GM21381 (cell line): ENCODE results near the gene ERCC5.

Experiments used
- ATAC-seq: cut with Tn5 transposase; IDR thresholded peaks from one replicate; pipeline ENCODE4 v1.9.1; 2021; ENCODE audit warnings: mild to moderate bottlenecking, moderate library complexity; ENCODE audit not compliant: unreplicated experiment

Gene ERCC5

GRCh38 chr13:102845630-102846260 is at the start of gene ERCC5:
ERCC5 (plus strand) TSS chr13:102846032; CDS start chr13:102846267, 235 bp downstream.
- ATAC-seq = peak; percentile 83

DNA sequence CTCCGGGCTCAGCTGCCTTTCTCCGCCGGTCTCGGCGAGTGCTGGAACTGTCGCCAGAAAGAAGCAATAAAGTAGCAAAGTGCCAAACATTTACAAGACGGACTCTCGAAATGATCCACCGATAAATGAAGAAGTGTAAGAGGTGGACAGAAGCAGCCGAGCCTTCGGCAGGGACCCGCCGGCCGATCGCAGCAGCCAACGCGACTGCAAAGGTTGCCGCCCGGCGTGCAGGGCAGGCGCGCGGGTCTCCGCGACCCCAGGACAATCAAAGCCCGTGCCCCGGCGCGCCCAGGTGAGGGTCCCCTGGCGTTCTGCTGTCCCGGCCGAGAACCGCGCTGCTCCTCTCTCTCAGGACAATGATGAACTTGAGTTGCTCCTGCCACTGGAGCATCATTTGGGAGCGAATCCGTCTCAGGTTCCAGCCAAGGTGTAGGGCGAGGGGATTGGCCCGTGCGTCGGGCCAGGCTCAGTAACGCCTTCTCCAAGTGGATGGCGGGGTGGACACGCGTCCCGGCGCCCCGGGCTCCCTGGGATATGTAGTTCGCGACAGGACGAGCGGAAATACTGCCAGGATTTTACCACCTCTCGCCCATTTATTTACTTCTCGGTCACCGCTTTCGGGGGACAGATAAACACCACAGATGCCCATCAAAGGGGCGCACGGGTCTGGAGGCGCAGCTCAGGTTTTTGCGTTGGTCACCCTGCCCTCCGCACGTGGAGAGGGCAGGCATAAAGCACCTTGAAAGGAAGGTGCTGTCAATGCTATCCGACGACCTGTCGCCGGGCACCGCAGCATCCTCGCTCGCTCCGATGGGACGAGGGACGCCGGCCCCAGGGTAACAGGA is 47.0 kb upstream of the ERCC5 start, which contains the start of the genes BIVM and POGLUT2:
Gene BIVM (plus strand): TSS at position 539 of the 845 bp plus-strand sequence. CDS start 8,149 bp downstream, outside the sequence.
Gene POGLUT2 (minus strand): TSS at position 396 of the 845 bp plus-strand sequence. CDS start 306 bp downstream, at position 90.
- ATAC-seq = peak; percentile 85

DNA sequence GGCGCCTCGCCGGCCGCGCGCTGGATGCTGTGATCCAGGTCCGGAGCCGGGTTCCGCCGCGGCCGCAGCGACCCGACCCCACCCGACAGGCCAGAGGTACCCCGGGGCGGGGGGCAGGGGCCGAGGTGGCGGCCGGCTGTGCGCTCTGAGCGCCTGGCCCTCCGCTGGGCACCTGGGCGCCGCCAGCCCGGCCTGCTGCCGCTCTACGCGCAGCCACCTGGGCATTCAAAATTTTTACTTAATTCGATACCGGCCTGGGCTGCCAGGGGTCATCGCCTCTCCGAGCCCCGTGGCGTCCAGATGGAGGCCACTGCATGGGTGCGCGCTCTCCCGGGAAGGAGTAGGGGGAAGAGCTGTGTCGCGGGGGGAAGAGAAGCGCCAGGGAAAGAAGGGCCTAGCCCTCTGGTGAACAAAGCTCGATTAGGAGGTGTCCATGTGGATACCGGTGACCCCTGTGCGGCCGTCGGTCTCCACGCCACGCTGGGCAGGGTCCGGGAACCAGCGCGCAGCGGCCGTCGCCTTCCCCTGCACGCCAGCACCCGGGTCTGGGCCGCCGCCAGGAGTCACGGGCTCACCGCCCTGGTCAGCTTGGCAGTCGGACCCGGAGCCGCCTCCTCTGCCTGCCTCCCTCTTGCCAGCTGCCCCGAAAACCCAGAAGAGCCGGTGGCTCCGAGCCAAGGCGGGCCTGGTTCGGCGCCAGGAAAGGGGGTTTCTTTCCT is 46.2 kb upstream of the ERCC5 start:
- ATAC-seq = peak; percentile 5

- ATAC-seq = peak; percentile 74
Observed at GRCh38 chr13:102800145-102801041, 45.4 kb upstream of the ERCC5 start.

DNA sequence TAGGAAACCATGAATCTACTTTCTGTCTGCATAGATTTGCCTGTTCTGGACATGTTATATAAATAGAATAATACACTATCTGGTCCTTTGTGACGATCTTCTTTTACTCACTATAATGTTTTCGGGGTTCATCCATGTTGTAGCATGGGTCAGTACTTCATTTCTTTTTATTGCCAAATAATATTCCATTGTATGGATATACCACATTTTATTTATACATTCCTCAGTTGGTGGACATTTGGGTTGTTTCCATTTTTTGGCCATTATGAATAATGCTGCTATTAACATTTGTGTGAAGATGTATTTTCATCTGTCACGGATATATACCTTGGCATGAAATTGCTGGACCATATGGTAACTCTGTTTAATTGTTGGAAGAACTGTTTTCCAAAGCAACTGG is 40.2 kb upstream of the ERCC5 start:
- no peak for ATAC-seq

DNA sequence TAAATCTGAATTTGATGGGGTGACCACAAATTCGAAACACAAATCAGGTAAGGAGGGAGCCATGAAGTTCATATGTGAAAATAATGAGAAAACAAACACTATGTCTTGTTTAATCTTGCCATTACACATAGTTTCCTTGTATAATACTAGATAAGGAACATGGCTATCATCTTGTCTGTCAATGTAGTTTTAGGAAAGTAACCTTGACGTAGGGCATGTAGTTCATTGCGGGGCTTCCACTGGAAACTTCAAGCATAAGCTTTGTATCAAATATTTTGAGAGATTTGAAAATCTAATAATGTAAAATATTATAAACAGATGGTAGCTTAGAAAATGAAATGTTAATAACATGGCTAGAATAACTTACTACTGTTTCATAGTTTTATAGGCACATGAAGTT is 38.1 kb upstream of the ERCC5 start:
- no peak for ATAC-seq

DNA sequence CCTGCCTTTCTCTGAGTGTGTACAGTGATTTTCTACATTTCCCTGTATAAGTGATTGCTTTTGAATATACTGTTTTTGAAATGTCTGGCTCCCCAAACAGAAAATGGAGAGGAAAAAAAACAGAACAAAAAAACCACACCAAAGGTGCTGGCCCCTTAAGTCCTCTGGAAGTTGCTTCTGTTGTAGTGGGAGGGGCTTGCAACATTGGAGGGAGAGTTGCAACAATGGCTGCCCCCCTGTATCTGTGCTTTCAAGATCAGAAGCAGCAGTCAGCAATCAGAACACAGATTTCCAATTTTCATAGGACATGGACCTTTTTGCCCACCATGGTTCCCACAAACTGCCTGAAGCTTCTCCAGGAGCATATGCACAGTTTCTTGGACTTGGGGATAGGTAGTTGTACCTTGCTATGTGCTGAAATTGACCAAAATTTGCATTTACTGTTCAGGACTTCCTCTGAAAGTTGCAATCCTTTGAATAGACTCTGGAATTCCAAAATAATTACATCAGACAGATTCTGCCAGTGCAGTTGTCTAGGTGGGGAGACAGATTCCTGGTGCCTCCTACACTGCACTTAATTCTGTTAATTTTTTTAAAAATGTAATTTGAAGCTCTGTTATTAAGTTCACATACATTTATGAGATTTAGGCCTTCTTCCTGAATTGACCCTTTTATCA is 33.1 kb upstream of the ERCC5 start:
- no peak for ATAC-seq

DNA sequence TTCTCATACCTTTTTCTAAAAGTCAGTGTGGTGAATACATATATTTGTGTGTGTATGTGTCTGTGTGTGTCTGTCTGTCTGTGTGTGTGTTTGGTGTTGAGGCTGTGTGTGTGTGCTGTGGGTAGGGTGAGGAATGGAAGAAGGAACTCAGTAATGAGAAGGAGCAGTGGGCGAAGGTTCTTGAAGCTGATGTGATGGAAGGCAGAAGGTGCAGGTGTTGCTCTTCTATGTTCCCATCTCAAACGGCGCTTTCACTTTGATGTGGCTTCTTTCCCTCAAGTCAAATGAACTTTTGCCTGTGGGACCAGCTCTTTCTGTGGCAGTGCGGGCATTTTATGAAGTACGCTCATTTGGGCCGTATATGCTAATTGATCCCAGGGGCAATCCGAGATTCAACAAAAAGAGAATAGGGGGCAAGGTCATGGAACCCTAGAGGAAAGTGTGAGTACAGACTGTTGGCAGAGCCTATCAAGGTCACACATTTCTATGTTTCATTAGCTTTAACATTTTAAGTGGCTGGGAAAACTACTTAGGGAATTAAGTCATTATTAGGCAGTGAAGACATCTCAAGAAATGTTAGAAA is 31.7 kb upstream of the ERCC5 start:
- no peak for ATAC-seq

DNA sequence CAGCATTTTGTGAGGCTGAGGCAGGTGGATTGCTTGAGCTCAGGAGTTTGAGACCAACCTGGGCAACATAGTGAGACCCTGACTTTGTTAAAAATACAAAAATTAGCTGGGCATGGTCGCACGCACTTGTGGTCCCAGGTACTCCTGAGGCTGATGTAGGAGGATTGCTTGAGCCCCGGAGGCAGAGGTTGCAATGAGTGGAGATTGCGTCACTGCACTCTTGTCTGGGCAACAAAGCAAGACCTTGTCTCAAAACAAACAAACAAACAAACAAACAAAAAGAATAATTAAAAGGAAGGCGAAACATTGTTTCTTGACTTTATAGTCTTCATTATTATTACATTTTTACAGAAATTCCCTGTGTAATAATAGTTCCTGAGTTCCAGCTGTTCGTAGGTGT is 31.0 kb upstream of the ERCC5 start:
- ATAC-seq = no peak

DNA sequence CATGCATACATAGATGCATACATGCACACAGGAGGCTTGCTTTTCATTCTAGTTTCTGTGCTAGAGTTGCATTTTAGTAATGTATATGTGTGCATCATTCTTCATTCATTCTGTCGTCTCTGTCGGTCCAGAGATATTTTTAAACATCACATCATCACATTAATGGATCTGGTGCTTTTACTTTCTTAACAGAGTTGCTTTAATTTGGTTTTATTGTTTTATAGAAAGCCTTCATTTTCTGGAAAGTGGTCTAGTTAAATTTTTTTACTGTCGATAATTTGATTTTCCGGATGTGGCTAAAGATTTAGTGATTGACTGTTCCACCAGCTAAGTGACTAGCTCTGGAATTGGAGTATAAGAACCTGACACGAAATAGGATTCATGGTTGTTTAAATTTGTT is 30.0 kb upstream of the ERCC5 start:
- ATAC-seq = no peak

GRCh38 chr13:102816708-102817107 is 29.1 kb upstream of the ERCC5 start:
- ATAC-seq = no peak

- ATAC-seq = no peak
Observed at GRCh38 chr13:102817241-102817640, 28.6 kb upstream of the ERCC5 start.

DNA sequence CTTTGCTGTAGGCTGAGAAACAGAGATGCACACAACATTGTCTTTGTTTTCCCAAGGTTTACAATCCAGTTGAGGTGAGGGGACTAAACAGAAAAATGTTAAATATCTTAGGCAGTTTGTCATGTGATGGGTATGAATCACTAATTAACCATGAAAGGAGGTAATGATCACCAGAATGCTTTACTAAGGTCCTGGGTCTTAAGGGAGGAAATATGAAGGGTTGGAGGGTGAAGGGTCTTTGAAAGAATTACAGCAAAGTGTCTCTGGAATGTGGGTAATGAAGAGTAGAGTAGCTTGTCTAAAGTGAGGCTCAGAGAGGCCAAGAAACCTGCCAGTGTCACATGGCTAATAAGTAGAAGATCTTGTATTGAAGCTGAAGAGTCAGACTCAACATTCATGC is 27.9 kb upstream of the ERCC5 start:
- no peak for ATAC-seq

DNA sequence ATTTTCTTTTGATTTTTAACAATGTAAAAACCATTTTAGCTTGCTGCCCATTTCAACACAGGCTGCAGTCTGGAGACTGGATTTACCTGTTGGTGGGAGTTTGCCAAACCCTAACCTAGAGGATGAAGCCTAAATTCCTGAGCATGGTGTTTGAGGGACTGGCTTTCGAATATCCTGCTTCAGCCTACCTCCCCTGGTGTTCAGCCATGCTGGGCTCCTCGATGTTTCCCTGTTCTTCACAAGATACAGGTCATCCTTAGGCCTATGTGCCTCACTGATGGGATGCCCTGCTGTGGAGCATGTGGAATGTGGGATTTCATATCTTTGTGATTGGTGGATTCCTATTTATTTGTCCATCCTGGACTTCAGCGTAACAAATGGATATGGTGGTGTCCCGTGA is 20.4 kb upstream of the ERCC5 start:
- ATAC-seq = no peak

GRCh38 chr13:102825921-102826706 is 19.7 kb upstream of the ERCC5 start:
- ATAC-seq = no peak

- ATAC-seq = no peak
Observed at GRCh38 chr13:102830646-102831045, 15.2 kb upstream of the ERCC5 start.

DNA sequence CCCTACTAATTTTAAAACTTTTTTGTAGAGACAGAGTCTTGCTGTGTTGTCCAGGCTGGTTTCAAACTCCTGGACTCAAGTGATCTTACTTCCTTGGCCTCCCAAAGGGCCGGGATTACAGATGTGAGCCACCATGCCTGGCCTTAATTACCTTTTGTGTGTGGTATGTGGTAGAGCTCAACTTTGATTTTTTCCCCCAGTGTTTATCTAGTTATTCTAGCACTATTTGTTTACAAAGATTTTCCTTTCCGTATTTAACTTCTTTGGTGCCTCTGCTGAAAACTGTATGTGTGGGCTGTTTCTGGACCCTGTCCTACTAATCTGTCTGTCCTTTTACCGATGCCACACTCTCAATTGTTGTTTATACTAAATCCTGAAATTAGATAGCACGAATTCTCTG is 9.4 kb upstream of the ERCC5 start:
- no peak for ATAC-seq

DNA sequence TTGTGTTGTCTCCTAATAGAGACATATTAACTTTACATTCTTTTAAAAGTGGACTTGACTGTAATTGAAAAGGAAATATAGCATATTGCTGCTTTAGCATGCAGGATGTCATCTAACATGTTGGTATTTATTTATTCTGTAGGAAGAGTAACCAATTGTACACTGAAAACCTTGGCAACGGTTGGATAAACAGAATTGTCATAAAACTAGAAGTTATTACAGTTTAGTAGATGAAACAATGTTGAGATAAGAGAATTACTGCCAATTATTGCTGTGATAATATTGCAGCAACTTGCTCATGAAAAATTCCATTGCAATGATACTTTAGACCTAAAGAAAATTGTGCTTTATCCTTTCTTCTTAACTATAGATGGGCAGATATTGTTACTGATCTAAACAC is 7.6 kb upstream of the ERCC5 start:
- no peak for ATAC-seq

DNA sequence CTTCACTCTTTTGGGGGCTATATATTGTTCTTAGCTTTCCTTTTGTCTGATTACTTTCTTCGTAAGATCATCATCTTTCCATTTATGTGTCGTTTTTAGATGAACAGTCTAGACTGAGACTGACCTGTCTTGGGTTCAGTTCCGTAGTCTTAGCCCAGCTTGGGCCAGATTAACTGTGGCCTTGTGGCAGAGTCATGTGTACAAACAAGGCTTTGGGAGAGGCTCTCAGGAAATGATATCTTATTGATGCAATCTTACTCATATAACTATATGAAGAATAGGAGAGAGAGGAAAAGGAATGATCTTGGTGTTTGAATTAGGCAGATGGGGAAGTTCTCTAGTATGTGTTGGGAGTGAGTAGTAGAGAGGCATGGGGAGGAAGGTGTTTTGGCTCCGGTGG is 6.8 kb upstream of the ERCC5 start:
- ATAC-seq = no peak
